IMR-90 (cell line): ENCODE measurements around the gene KCNT1. TPM values are rescaled to one million over a fixed set of nuclear protein-coding genes. Genes with fewer than 3 reads are reported as not detected.

ENCODE experiments used
- ATAC-seq: fragments of 200-7000 bp; cut with Tn5 transposase; 2 replicates; pipeline ENCODE4 v1.9.1; 2020; ENCODE audit warnings: low read depth, mild to moderate bottlenecking, moderate library complexity
- BruUV-seq: library from RNA; stranded (reverse); fragments of 400-500 nt; replicated peaks from 2 replicates; lab custom pipeline; 2021; lab: Mats Ljungman, UMichigan
- CTCF ChIA-PET: fragments of 300-600 bp; formaldehyde crosslinking; extraction: SDS; loops from one replicate; lab custom pipeline; 2021; ENCODE audit warnings: antibody characterized with exemption; lab: Yijun Ruan, JAX
- POLR2A ChIA-PET: fragments of 300-600 bp; sonication (Branson Sonifier 250); formaldehyde crosslinking; loops from one replicate; lab custom pipeline; 2022; ENCODE audit warnings: antibody characterized with exemption; ENCODE audit not compliant: unreplicated experiment; lab: Charles Lee
- DNase-seq: peaks from one replicate; pipeline ENCODE4 v3.0.0; 2013
- H2AFZ ChIP-seq: replicated peaks from 2 replicates; pipeline ENCODE3; 2013; ENCODE audit warnings: low read length, mild to moderate bottlenecking; ENCODE audit not compliant: poor library complexity
- H2AK5ac ChIP-seq: 2 replicates; pipeline ENCODE4 v1.6.1; 2013; ENCODE audit warnings: low read depth, low read length, inconsistent platforms
- H2AK9ac ChIP-seq: replicated peaks from 2 replicates; pipeline ENCODE3; 2013; ENCODE audit warnings: mild to moderate bottlenecking, low read depth, low read length, moderate library complexity; ENCODE audit not compliant: poor library complexity
- H2BK120ac ChIP-seq: 2 replicates; pipeline ENCODE4 v1.6.1; 2013; ENCODE audit warnings: low read depth, low read length, inconsistent platforms
- H2BK15ac ChIP-seq: 3 replicates; pipeline ENCODE4 v1.6.1; 2013; ENCODE audit warnings: low read depth, low read length, inconsistent platforms
- H2BK20ac ChIP-seq: 2 replicates; pipeline ENCODE4 v1.6.1; 2013; ENCODE audit warnings: low read depth, mild to moderate bottlenecking, inconsistent platforms, low read length, moderate library complexity
- H2BK5ac ChIP-seq: 2 replicates; pipeline ENCODE4 v1.6.1; 2013; ENCODE audit warnings: mild to moderate bottlenecking, low read depth, low read length, inconsistent platforms; ENCODE audit not compliant: poor library complexity, severe bottlenecking
- H3K14ac ChIP-seq: replicated peaks from 2 replicates; pipeline ENCODE4 v1.6.1; 2013; ENCODE audit warnings: low read depth, low read length, inconsistent platforms
- H3K18ac ChIP-seq: 2 replicates; pipeline ENCODE4 v1.6.1; 2013; ENCODE audit warnings: low read depth, low read length, control low read depth
- H3K23ac ChIP-seq: 2 replicates; pipeline ENCODE4 v1.6.1; 2013; ENCODE audit warnings: low read depth, low read length, inconsistent platforms
- H3K27ac ChIP-seq: 2 replicates; pipeline ENCODE4 v1.5.1; 2013; ENCODE audit warnings: mild to moderate bottlenecking, control low read depth, low read length; ENCODE audit not compliant: insufficient read depth
- H3K27me3 ChIP-seq: 2 replicates; pipeline ENCODE4 v1.6.1; 2013; ENCODE audit warnings: low read length; ENCODE audit not compliant: control insufficient read depth, insufficient read depth
- H3K36me3 ChIP-seq: 2 replicates; pipeline ENCODE4 v1.6.1; 2013; ENCODE audit warnings: low read length, mixed read lengths; ENCODE audit not compliant: control insufficient read depth, insufficient read depth
- H3K4ac ChIP-seq: 2 replicates; pipeline ENCODE4 v1.6.1; 2013; ENCODE audit warnings: low read depth, low read length, inconsistent platforms
- H3K4me1 ChIP-seq: 2 replicates; pipeline ENCODE4 v1.6.1; 2013; ENCODE audit warnings: low read length, mixed read lengths; ENCODE audit not compliant: control insufficient read depth, insufficient read depth
- H3K4me2 ChIP-seq: 2 replicates; pipeline ENCODE4 v1.6.1; 2013; ENCODE audit warnings: low read depth, mild to moderate bottlenecking, control low read depth, low read length, moderate library complexity
- H3K4me3 ChIP-seq: 2 replicates; pipeline ENCODE4 v1.5.1; 2013; ENCODE audit warnings: low read depth, mild to moderate bottlenecking, control low read depth, low read length, moderate library complexity; ENCODE audit not compliant: insufficient read depth
- H3K56ac ChIP-seq: 2 replicates; pipeline ENCODE4 v1.6.1; 2013; ENCODE audit warnings: low read length, inconsistent platforms; ENCODE audit not compliant: insufficient read depth; ENCODE audit errors: extremely low read depth
- H3K79me1 ChIP-seq, 2 experiments: 2 replicates each; pipeline ENCODE4 v1.6.1; 2013; ENCODE audit warnings: low read length in 2 of 2, inconsistent platforms in 1 of 2, low read depth in 1 of 2
- H3K9ac ChIP-seq: 2 replicates; pipeline ENCODE4 v1.6.1; 2013; ENCODE audit warnings: low read depth, low read length, control low read depth
- H3K9me1 ChIP-seq: 2 replicates; pipeline ENCODE4 v1.6.1; 2013; ENCODE audit warnings: low read length, inconsistent platforms; ENCODE audit not compliant: insufficient read depth
- H3K9me3 ChIP-seq: 2 replicates; pipeline ENCODE4 v1.6.1; 2013; ENCODE audit warnings: low read length; ENCODE audit not compliant: control insufficient read depth, insufficient read depth
- H4K20me1 ChIP-seq: 2 replicates; pipeline ENCODE4 v1.6.1; 2013; ENCODE audit warnings: low read length, inconsistent platforms; ENCODE audit not compliant: insufficient read depth
- H4K5ac ChIP-seq: 2 replicates; pipeline ENCODE4 v1.6.1; 2013; ENCODE audit warnings: mild to moderate bottlenecking, low read depth, low read length, control low read depth
- H4K8ac ChIP-seq, 2 experiments: 2 replicates each; pipeline ENCODE4 v1.6.1; 2013; ENCODE audit warnings: low read depth in 2 of 2, low read length in 2 of 2, control low read depth in 1 of 2, inconsistent platforms in 1 of 2
- H4K91ac ChIP-seq: 2 replicates; pipeline ENCODE4 v1.6.1; 2013; ENCODE audit warnings: low read depth, low read length, inconsistent platforms; ENCODE audit not compliant: insufficient read depth
- BHLHE40 ChIP-seq: fragments of 150-350 bp; IDR thresholded peaks from 2 replicates; pipeline ENCODE4 v1.6.1; 2016; ENCODE audit warnings: mild to moderate bottlenecking, low read depth, low read length
- FOS ChIP-seq: fragments of 150-350 bp; IDR thresholded peaks from 2 replicates; pipeline ENCODE4 v1.6.1; 2016; ENCODE audit warnings: low read depth, low read length
- MAZ ChIP-seq: IDR thresholded peaks from 2 replicates; pipeline ENCODE4 v1.6.1; 2012; ENCODE audit warnings: low read depth, mild to moderate bottlenecking, low read length, improper control_type of control experiment, moderate library complexity, borderline replicate concordance
- MXI1 ChIP-seq: IDR thresholded peaks from 2 replicates; pipeline ENCODE4 v1.6.1; 2012; ENCODE audit warnings: low read depth, mild to moderate bottlenecking, low read length, moderate library complexity, borderline replicate concordance
- POLR2A ChIP-seq: IDR thresholded peaks from 2 replicates; pipeline ENCODE4 v1.6.1; 2012; ENCODE audit warnings: mild to moderate bottlenecking, low read depth, low read length
- RAD21 ChIP-seq: IDR thresholded peaks from 2 replicates; pipeline ENCODE4 v1.6.1; 2012; ENCODE audit warnings: low read length, improper control_type of control experiment
- SMC3 ChIP-seq: fragments of 150-350 bp; IDR thresholded peaks from 2 replicates; pipeline ENCODE4 v1.6.1; 2016; ENCODE audit warnings: low read depth, mild to moderate bottlenecking, antibody characterized with exemption, low read length, moderate library complexity
- WGBS, 2 experiments: methylation state at CpG; one replicate each; pipeline versions ENCODE4 v1.1.5 to v1.1.7; 2013; ENCODE audit warnings: missing lambda C conversion rate in 2 of 2; ENCODE audit not compliant: insufficient read length in 1 of 2; ENCODE audit errors: extremely low coverage in 2 of 2; 5-methylcytosine and 5-hydroxymethylcytosine counted together
- dilution Hi-C: fragments of 300-500 bp; cut with HindIII; formaldehyde crosslinking; loops from one replicate; pipeline ENCODE4 v1.14.3; 2018; ENCODE audit warnings: low sequenced_read_pairs; ENCODE audit not compliant: unreplicated experiment
- in situ Hi-C: fragments of 300-500 bp; cut with MboI; formaldehyde crosslinking; loops from 3 replicates; pipeline ENCODE4 v1.14.3; 2019; ENCODE audit warnings: low sequenced_read_pairs, inconsistent platforms, mixed read lengths
- intact Hi-C: fragments of 100-400 bp; cut with micrococcal nuclease; formaldehyde crosslinking; loops from 2 replicates; pipeline ENCODE4 v1.10.0; 2022
- polyA plus RNA-seq, 3 experiments: library from polyadenylated mRNA; depleted of rRNA; stranded (reverse); fragments of >200 nt; gene quantifications; 2 replicates each; pipeline ENCODE4 v1.2.3, GENCODE V29; 2012; ENCODE audit warnings: low replicate concordance in 1 of 3
- total RNA-seq: library from RNA; depleted of rRNA; stranded (reverse); fragments of >200 nt; gene quantifications from 2 replicates; pipeline ENCODE4 v1.2.3, GENCODE V29; 2012
- TF ChIP-seq, protein P1 (sequence below): fragments of 150-350 bp; IDR thresholded peaks from 2 replicates; pipeline ENCODE4 v1.6.1; 2016; ENCODE audit warnings: low read depth, mild to moderate bottlenecking, low read length, moderate library complexity, borderline replicate concordance
- TF ChIP-seq, protein P2 (sequence below): fragments of 150-350 bp; IDR thresholded peaks from 2 replicates; pipeline ENCODE4 v1.6.1; 2017; ENCODE audit warnings: mild to moderate bottlenecking, antibody characterized with exemption, low read length, low read depth

Gene KCNT1
- total and polyA plus RNA-seq, 2 of the 4 experiments (the other 2 are of a cell fraction): not detected

DNA sequence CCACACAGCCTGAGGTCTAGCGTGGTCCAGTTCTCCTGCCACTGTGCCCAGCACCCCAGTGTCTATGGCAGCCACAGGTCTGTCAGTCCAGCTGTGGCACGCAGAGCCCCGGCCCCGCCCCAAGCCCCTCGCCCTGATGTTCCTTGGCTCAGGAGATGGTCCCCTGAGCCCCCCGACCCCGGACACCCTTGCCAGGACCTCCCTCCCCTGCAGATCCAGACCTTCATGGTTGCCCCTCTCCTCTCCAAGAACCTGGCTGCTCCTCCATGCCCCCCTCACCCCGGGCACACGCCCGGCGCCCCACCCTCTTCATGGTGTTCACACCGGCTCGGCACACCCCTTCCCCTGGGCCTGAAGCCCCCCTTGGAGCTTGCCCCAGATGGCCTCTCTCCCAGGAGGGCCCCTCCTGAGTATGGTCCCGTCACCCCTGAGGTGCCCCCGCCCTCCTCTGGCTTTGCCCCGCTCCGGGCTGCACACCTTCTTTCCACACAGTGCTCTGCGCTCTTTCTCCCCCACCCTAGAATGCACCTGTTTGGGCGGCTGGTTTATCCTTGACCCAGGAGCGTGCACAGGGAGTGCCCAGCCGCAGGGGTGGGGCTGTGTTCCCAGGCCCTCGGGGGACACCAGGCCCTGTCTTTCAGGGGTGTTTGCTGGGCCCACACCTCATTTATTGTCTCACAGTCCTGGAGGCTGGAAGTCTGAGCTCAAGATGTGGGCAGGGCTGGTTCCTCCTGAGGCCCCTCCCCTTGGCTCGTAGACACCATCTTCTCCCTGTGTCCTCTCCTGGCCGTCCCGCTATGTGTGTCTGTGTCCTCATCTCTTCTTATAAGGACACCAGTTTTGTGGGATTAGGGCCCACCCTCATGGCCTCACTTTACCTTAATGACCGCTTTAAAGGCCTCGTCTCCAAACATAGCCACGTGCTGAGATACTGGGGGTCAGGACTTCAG, 37.6 kb downstream of the KCNT1 start:
- in situ Hi-C loops (no loop called here), dilution Hi-C loops (no loop called here), intact Hi-C loops (no loop called here)
- H3K36me3 ChIP-seq: no peaks in the 10 kb centered on the region
- no peak overlapping the region for H3K23ac ChIP-seq
- H4K5ac ChIP-seq: no peak overlapping the region
- no peak overlapping the region for H2BK120ac ChIP-seq
- H2AFZ ChIP-seq: no peak overlapping the region
- H3K27me3 ChIP-seq: peaks cover 39% of the 10 kb centered on the region
- no peak overlapping the region for H2AK9ac ChIP-seq
- ChIA-PET CTCF (no interaction called here), POLR2A (no interaction called here)
- H3K18ac ChIP-seq: no peak overlapping the region
- BruUV-seq: no TSS peak
- H3K14ac ChIP-seq: no peak overlapping the region
- H2BK15ac ChIP-seq: no peak overlapping the region
- no peaks in the 10 kb centered on the region; the same call in 1 of the 2 replicates for H4K20me1 ChIP-seq
- no peak overlapping the region for H3K4me3 ChIP-seq
- no peak overlapping the region for H2BK5ac ChIP-seq
- H2AK5ac ChIP-seq: no peak overlapping the region
- H3K79me1 ChIP-seq: no peaks in the 10 kb centered on the region
- no peak overlapping the region for H3K56ac ChIP-seq
- H3K9me1 ChIP-seq: no peaks in the 10 kb centered on the region
- no peaks in the 10 kb centered on the region for H3K4me1 ChIP-seq
- H4K8ac ChIP-seq: no peak overlapping the region
- no peak overlapping the region for H3K27ac ChIP-seq
- no peak for DNase-seq
- no peak overlapping the region for H3K9ac ChIP-seq
- no peak overlapping the region for H3K4me2 ChIP-seq
- WGBS, 2 experiments: 48% methylated on average over 8 of the region's 28 CpGs; no CpG with 5 or more reads in 1 of the 2 experiments
- ATAC-seq: no peak
- H2BK20ac ChIP-seq: no peak overlapping the region
- H3K4ac ChIP-seq: no peak overlapping the region
- no peak overlapping the region for H4K91ac ChIP-seq
- TF ChIP-seq BHLHE40: no peak
- TF ChIP-seq MXI1: no peak
- TF ChIP-seq MAZ: no peak
- TF ChIP-seq, protein P1, sequence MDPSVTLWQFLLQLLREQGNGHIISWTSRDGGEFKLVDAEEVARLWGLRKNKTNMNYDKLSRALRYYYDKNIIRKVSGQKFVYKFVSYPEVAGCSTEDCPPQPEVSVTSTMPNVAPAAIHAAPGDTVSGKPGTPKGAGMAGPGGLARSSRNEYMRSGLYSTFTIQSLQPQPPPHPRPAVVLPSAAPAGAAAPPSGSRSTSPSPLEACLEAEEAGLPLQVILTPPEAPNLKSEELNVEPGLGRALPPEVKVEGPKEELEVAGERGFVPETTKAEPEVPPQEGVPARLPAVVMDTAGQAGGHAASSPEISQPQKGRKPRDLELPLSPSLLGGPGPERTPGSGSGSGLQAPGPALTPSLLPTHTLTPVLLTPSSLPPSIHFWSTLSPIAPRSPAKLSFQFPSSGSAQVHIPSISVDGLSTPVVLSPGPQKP: no peak
- TF ChIP-seq RAD21: no peak
- TF ChIP-seq, protein P2, sequence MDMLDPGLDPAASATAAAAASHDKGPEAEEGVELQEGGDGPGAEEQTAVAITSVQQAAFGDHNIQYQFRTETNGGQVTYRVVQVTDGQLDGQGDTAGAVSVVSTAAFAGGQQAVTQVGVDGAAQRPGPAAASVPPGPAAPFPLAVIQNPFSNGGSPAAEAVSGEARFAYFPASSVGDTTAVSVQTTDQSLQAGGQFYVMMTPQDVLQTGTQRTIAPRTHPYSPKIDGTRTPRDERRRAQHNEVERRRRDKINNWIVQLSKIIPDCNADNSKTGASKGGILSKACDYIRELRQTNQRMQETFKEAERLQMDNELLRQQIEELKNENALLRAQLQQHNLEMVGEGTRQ: no peak
- no peak for TF ChIP-seq FOS
- TF ChIP-seq POLR2A: no peak
- TF ChIP-seq SMC3: no peak
- H3K9me3 ChIP-seq: no peaks in the 10 kb centered on the region
